HG03439 (cell line): ENCODE results near the gene MYO7A.

Experiments
- ATAC-seq: cut with Tn5 transposase; IDR thresholded peaks from one replicate; pipeline ENCODE4 v1.9.1; 2021; ENCODE audit warnings: mild to moderate bottlenecking, moderate library complexity; ENCODE audit not compliant: unreplicated experiment

The MYO7A gene

GRCh38 chr11:77182542-77183430 is 54.7 kb downstream of the MYO7A start:
- ATAC-seq, result no peak

- ATAC-seq, result no peak
These were observed 55.5 kb downstream of the MYO7A start for GRCh38 chr11:77183431-77183984.

- no peak for ATAC-seq
These were observed 56.3 kb downstream of the MYO7A start for GRCh38 chr11:77184136-77184860.

GRCh38 chr11:77186302-77186701 is 58.3 kb downstream of the MYO7A start:
- ATAC-seq, result no peak

- ATAC-seq, result no peak
These were observed 59.2 kb downstream of the MYO7A start for GRCh38 chr11:77187111-77187750.

GRCh38 chr11:77187776-77188632 is 60.0 kb downstream of the MYO7A start:
- ATAC-seq, result no peak

- ATAC-seq, result no peak
These were observed 60.8 kb downstream of the MYO7A start for GRCh38 chr11:77188633-77189491.

- no peak for ATAC-seq
These were observed 61.7 kb downstream of the MYO7A start for GRCh38 chr11:77189588-77190210.

- ATAC-seq, result no peak
These were observed 62.5 kb downstream of the MYO7A start for GRCh38 chr11:77190331-77191075.

GRCh38 chr11:77191429-77191822 is 63.4 kb downstream of the MYO7A start:
- ATAC-seq, result no peak

GRCh38 chr11:77191823-77192495 is 63.9 kb downstream of the MYO7A start:
- no peak for ATAC-seq

GRCh38 chr11:77193167-77193566 is 65.1 kb downstream of the MYO7A start:
- no peak for ATAC-seq

- ATAC-seq, result no peak
These were observed 66.1 kb downstream of the MYO7A start for GRCh38 chr11:77193911-77194830.

- no peak for ATAC-seq
These were observed 67.2 kb downstream of the MYO7A start for GRCh38 chr11:77195071-77195755.

GRCh38 chr11:77196961-77197360 is 68.9 kb downstream of the MYO7A start:
- ATAC-seq, result no peak
